H1 (cell line): Measurements from ENCODE around the gene PREX1. TPM values are rescaled to one million over a fixed set of nuclear protein-coding genes. Genes with fewer than 3 reads are reported as not detected.
A peak's percentile ranks its signal among the peaks of the same experiment; 100 is the strongest.

Experiments
- CTCF ChIA-PET: fragments of 300-600 bp; sonication (Branson Sonifier 250); formaldehyde crosslinking; loops from one replicate; lab custom pipeline; 2021; ENCODE audit not compliant: partially characterized antibody; lab: Charles Lee
- POLR2A ChIA-PET: fragments of 300-600 bp; sonication (Branson Sonifier 250); formaldehyde crosslinking; loops from one replicate; lab custom pipeline; 2021; ENCODE audit warnings: inconsistent platforms; ENCODE audit not compliant: partially characterized antibody; lab: Charles Lee
- DNase-seq, 2 experiments: peaks; one replicate each; pipeline versions ENCODE4 v3.0.0 to v3.0.0-alpha.2; 2010 to 2022; ENCODE audit warnings: low spot score in 2 of 2, low read depth in 1 of 2, mixed read lengths in 1 of 2
- FAIRE-seq: peaks from 2 replicates; lab custom pipeline; 2011; peaks lifted over from hg19 to GRCh38; lab: Jason Lieb, UNC
- H2AFZ ChIP-seq: 2 replicates; pipeline ENCODE4 v1.8.1; 2012; ENCODE audit warnings: low read length, inconsistent platforms
- H2AK5ac ChIP-seq: 2 replicates; pipeline ENCODE4 v1.6.1; 2013; ENCODE audit warnings: low read depth, low read length
- H2BK120ac ChIP-seq: replicated peaks from 2 replicates; pipeline ENCODE3; 2013; ENCODE audit warnings: low read depth, low read length, inconsistent platforms
- H2BK12ac ChIP-seq: 2 replicates; pipeline ENCODE4 v1.6.1; 2013; ENCODE audit warnings: low read depth, low read length
- H2BK15ac ChIP-seq: 2 replicates; pipeline ENCODE4 v1.6.1; 2013; ENCODE audit warnings: low read length
- H2BK20ac ChIP-seq: 2 replicates; pipeline ENCODE4 v1.6.1; 2013; ENCODE audit warnings: low read length
- H2BK5ac ChIP-seq: 2 replicates; pipeline ENCODE4 v1.6.1; 2013; ENCODE audit warnings: low read depth, low read length
- H3K14ac ChIP-seq: 2 replicates; pipeline ENCODE4 v1.6.1; 2013; ENCODE audit warnings: inconsistent platforms; ENCODE audit not compliant: insufficient read length
- H3K18ac ChIP-seq: 2 replicates; pipeline ENCODE4 v1.6.1; 2013; ENCODE audit warnings: low read length; ENCODE audit errors: extremely low read depth
- H3K23ac ChIP-seq: 2 replicates; pipeline ENCODE4 v1.6.1; 2013; ENCODE audit warnings: inconsistent platforms; ENCODE audit not compliant: insufficient read length
- H3K23me2 ChIP-seq: 2 replicates; pipeline ENCODE4 v1.6.1; 2013; ENCODE audit warnings: low read depth, low read length
- H3K27ac ChIP-seq: 2 replicates; pipeline ENCODE4 v1.6.1; 2011; ENCODE audit warnings: low read depth, low read length, inconsistent platforms
- H3K27me3 ChIP-seq, 4 experiments: replicated peaks in 1 of 4; 1 replicate in 1 of 4; 2 replicates in 3 of 4; pipeline versions ENCODE4 v1.6.1 to v1.8.1; 2011 to 2013; ENCODE audit warnings: low read length in 3 of 4, mild to moderate bottlenecking in 3 of 4, inconsistent platforms in 2 of 4, mixed read lengths in 2 of 4, moderate library complexity in 1 of 4; ENCODE audit not compliant: control insufficient read depth in 3 of 4, insufficient read depth in 3 of 4; ENCODE audit errors: extremely low read depth in 1 of 4
- H3K36me3 ChIP-seq, 4 experiments: 2 replicates each; pipeline versions ENCODE4 v1.6.1 to v1.8.1; 2011 to 2013; ENCODE audit warnings: mild to moderate bottlenecking in 4 of 4, low read length in 3 of 4, moderate library complexity in 2 of 4, control low read depth in 1 of 4, inconsistent platforms in 1 of 4; ENCODE audit not compliant: insufficient read depth in 4 of 4, control insufficient read depth in 2 of 4
- H3K4ac ChIP-seq: replicated peaks from 2 replicates; pipeline ENCODE3; 2013; ENCODE audit warnings: low read length, low read depth, mixed read lengths, inconsistent platforms; ENCODE audit not compliant: insufficient read length
- H3K4me1 ChIP-seq, 4 experiments: replicated peaks in 1 of 4; 1 replicate in 1 of 4; 2 replicates in 3 of 4; pipeline versions ENCODE4 v1.6.1 to v1.8.1; 2011 to 2013; ENCODE audit warnings: low read length in 3 of 4, inconsistent platforms in 2 of 4, mixed read lengths in 1 of 4; ENCODE audit not compliant: insufficient read depth in 4 of 4, control insufficient read depth in 3 of 4
- H3K4me2 ChIP-seq, 2 experiments: 2 replicates each; pipeline versions ENCODE4 v1.6.1 to v1.8.1; 2011 to 2013; ENCODE audit warnings: low read depth in 2 of 2, low read length in 2 of 2, control low read depth in 1 of 2, inconsistent platforms in 1 of 2, mild to moderate bottlenecking in 1 of 2; ENCODE audit not compliant: insufficient read depth in 1 of 2
- H3K4me3 ChIP-seq, 4 experiments: fragments of 200-600, 300-600 bp in 1 of 4; sonication (generic), shearing (Covaris generic), sonication (Bioruptor Twin) in 1 of 4; 2 replicates each; pipeline versions ENCODE4 v1.5.1 to v1.8.1; 2011 to 2016; ENCODE audit warnings: low read length in 4 of 4, low read depth in 3 of 4, control low read depth in 2 of 4, inconsistent platforms in 2 of 4, mild to moderate bottlenecking in 2 of 4, mixed read lengths in 1 of 4, moderate library complexity in 1 of 4; ENCODE audit not compliant: insufficient read depth in 2 of 4; ENCODE audit errors: extremely low read depth in 1 of 4
- H3K56ac ChIP-seq: replicated peaks from 2 replicates; pipeline ENCODE3; 2013; ENCODE audit warnings: low read depth, mild to moderate bottlenecking, mixed read lengths, low read length, inconsistent platforms; ENCODE audit not compliant: insufficient read length
- H3K79me1 ChIP-seq: 2 replicates; pipeline ENCODE4 v1.6.1; 2013; ENCODE audit warnings: low read depth, low read length, control low read depth
- H3K79me2 ChIP-seq, 2 experiments: 2 replicates each; pipeline versions ENCODE4 v1.6.1 to v1.8.1; 2012 to 2013; ENCODE audit warnings: low read length in 2 of 2, mild to moderate bottlenecking in 2 of 2, inconsistent platforms in 1 of 2; ENCODE audit not compliant: insufficient read depth in 2 of 2, control insufficient read depth in 1 of 2
- H3K9ac ChIP-seq, 4 experiments: replicated peaks in 1 of 4; 1 replicate in 1 of 4; 2 replicates in 3 of 4; pipeline versions ENCODE4 v1.6.1 to v1.8.1; 2011 to 2013; ENCODE audit warnings: low read depth in 3 of 4, low read length in 3 of 4, control low read depth in 2 of 4, mild to moderate bottlenecking in 2 of 4, moderate library complexity in 2 of 4, inconsistent platforms in 1 of 4; ENCODE audit errors: extremely low read depth in 1 of 4
- H3K9me3 ChIP-seq, 2 experiments: 2 replicates each; pipeline versions ENCODE4 v1.6.1 to v1.8.1; 2012 to 2013; ENCODE audit warnings: mild to moderate bottlenecking in 2 of 2, moderate library complexity in 2 of 2, control low read depth in 1 of 2, inconsistent platforms in 1 of 2, low read depth in 1 of 2, low read length in 1 of 2, mixed read lengths in 1 of 2; ENCODE audit not compliant: insufficient read depth in 2 of 2
- H4K20me1 ChIP-seq, 2 experiments: replicated peaks in 1 of 2; 2 replicates each; pipeline versions ENCODE3 to v1.8.1; 2011 to 2013; ENCODE audit warnings: inconsistent platforms in 2 of 2, low read length in 2 of 2, mild to moderate bottlenecking in 1 of 2; ENCODE audit not compliant: insufficient read depth in 2 of 2, control insufficient read depth in 1 of 2
- H4K5ac ChIP-seq: 2 replicates; pipeline ENCODE4 v1.6.1; 2013; ENCODE audit warnings: low read length, low read depth, mixed read lengths, inconsistent platforms; ENCODE audit not compliant: insufficient read length
- H4K8ac ChIP-seq: 2 replicates; pipeline ENCODE4 v1.8.0; 2013; ENCODE audit warnings: mild to moderate bottlenecking, moderate library complexity, low read length, inconsistent platforms; ENCODE audit not compliant: insufficient read depth; ENCODE audit errors: extremely low read depth
- H4K91ac ChIP-seq: replicated peaks from 2 replicates; pipeline ENCODE3; 2013; ENCODE audit warnings: low read length, mixed read lengths, inconsistent platforms; ENCODE audit not compliant: insufficient read length
- BACH1 ChIP-seq: IDR thresholded peaks from 2 replicates; pipeline ENCODE4 v1.6.1; 2012; ENCODE audit warnings: low read length, improper control_type of control experiment
- BCL11A ChIP-seq, 2 experiments: IDR thresholded peaks; one replicate each; pipeline ENCODE4 v1.6.1; 2011; ENCODE audit warnings: low read depth in 2 of 2, low read length in 2 of 2, mild to moderate bottlenecking in 2 of 2
- E2F6 ChIP-seq: IDR thresholded peaks from 2 replicates; pipeline ENCODE4 v1.6.1; 2012; ENCODE audit warnings: inconsistent platforms
- EGR1 ChIP-seq: IDR thresholded peaks from 2 replicates; pipeline ENCODE4 v1.6.1; 2011; ENCODE audit warnings: low read depth, low read length, borderline replicate concordance
- GTF2F1 ChIP-seq: IDR thresholded peaks from 2 replicates; pipeline ENCODE4 v1.6.1; 2012; ENCODE audit warnings: low read depth, low read length, improper control_type of control experiment, borderline replicate concordance
- JUN ChIP-seq: IDR thresholded peaks from 2 replicates; pipeline ENCODE4 v1.6.1; 2011; ENCODE audit warnings: low read depth, mild to moderate bottlenecking, improper control_type of control experiment, low read length
- KDM1A ChIP-seq: fragments of 200-600, 300-600 bp; sonication (generic); IDR thresholded peaks from 2 replicates; pipeline ENCODE4 v1.7.1; 2016; ENCODE audit warnings: mild to moderate bottlenecking, low read length, borderline replicate concordance
- MAFK ChIP-seq: IDR thresholded peaks from 2 replicates; pipeline ENCODE4 v1.6.1; 2012; ENCODE audit warnings: low read depth, mild to moderate bottlenecking, improper control_type of control experiment, low read length
- MAX ChIP-seq: IDR thresholded peaks from 2 replicates; pipeline ENCODE4 v1.6.1; 2012; ENCODE audit warnings: inconsistent platforms
- POU5F1 ChIP-seq: IDR thresholded peaks from 2 replicates; pipeline ENCODE4 v1.6.1; 2011; ENCODE audit warnings: low read depth, mild to moderate bottlenecking, low read length, moderate library complexity
- RBBP5 ChIP-seq: IDR thresholded peaks from 2 replicates; pipeline ENCODE4 v1.7.1; 2012; ENCODE audit warnings: low read depth, mild to moderate bottlenecking, inconsistent platforms, low read length, moderate library complexity, borderline replicate concordance
- RNF2 ChIP-seq: fragments of 200-900, 300-1000 bp; sonication (generic); IDR thresholded peaks from 2 replicates; pipeline ENCODE4 v1.7.1; 2016; ENCODE audit warnings: borderline replicate concordance, low read depth, mild to moderate bottlenecking, antibody characterized with exemption, low read length; ENCODE audit not compliant: poor library complexity, severe bottlenecking; ENCODE audit errors: missing control alignments
- SAP30 ChIP-seq: fragments of 300-600 bp; sonication (generic); IDR thresholded peaks from 2 replicates; pipeline ENCODE4 v1.7.1; 2012; ENCODE audit warnings: low read length, moderate library complexity, mild to moderate bottlenecking, inconsistent platforms; ENCODE audit not compliant: insufficient read depth, insufficient replicate concordance
- WGBS, 2 experiments: shearing (Covaris generic) in 1 of 2; methylation state at CpG; one replicate each; pipeline versions ENCODE4 v1.1.6 to v1.1.7; 2013 to 2015; ENCODE audit warnings: low lambda C conversion rate in 2 of 2, mixed read lengths in 2 of 2, inconsistent platforms in 1 of 2, low coverage in 1 of 2, missing lambda C conversion rate in 1 of 2; ENCODE audit not compliant: insufficient replicate concordance in 2 of 2, insufficient coverage in 1 of 2, insufficient read length in 1 of 2; ENCODE audit errors: extremely low coverage in 1 of 2, missing lambda C conversion rate in 1 of 2; 5-methylcytosine and 5-hydroxymethylcytosine counted together
- polyA plus RNA-seq, 7 experiments: library from polyadenylated mRNA; depleted of rRNA in 3 of 7; stranded (reverse) in 5 of 7; unstranded in 2 of 7; fragments of >200 nt in 5 of 7; fragments of 200-250 nt in 2 of 7; gene quantifications; 1 replicate in 5 of 7; 2 replicates in 1 of 7; 4 replicates in 1 of 7; pipeline versions ENCODE4 v1.2.1 to v1.2.3, GENCODE V29; 2011 to 2013; ENCODE audit warnings: missing spikeins in 2 of 7, mixed read lengths in 2 of 7
- total RNA-seq: library from RNA; stranded (reverse); fragmentation: NEBNext Ultra II Directional; extraction: Animal tissue kit (Norgen Biotek cat#: 25700); gene quantifications from 2 replicates; pipeline ENCODE4 v1.2.1, GENCODE V29; 2021

PREX1 gene
- total and polyA plus RNA-seq, 2 of the 8 experiments (the other 6 are each of a cell fraction or from before 2014, with no cell fraction given), result 10.7 to 12.8 TPM

- no peak overlapping the region for H3K4me2 ChIP-seq
- no peaks in the 10 kb centered on the region for H3K79me1 ChIP-seq
- H3K14ac ChIP-seq, result no peak overlapping the region
- no peak overlapping the region for H2BK20ac ChIP-seq
- H3K9me3 ChIP-seq, result no peaks in the 10 kb centered on the region
- no peak overlapping the region for H2BK5ac ChIP-seq
- H3K4ac ChIP-seq, result no peak overlapping the region
- ChIA-PET POLR2A (no interaction called here), CTCF (interaction anchor here (0.9 kb wide), 1 partner anchor 309 kb away, joined by 3 read pairs; no protein-coding TSS in a partner anchor)
- no peak overlapping the region for H2BK15ac ChIP-seq
- peaks cover 4% of the 10 kb centered on the region for H3K23me2 ChIP-seq
- H3K4me1 ChIP-seq, result no peaks in the 10 kb centered on the region; a peak in 1 of 7 replicates
- WGBS, 2 experiments, result 91 to 100% methylated on average over 1 of the region's 2 CpGs
- peak overlapping the region; percentile 50 for H3K56ac ChIP-seq
- no peak overlapping the region for H3K9ac ChIP-seq
- H4K91ac ChIP-seq, result no peak overlapping the region
- no peak overlapping the region for H2BK12ac ChIP-seq
- no peak for FAIRE-seq
- H4K5ac ChIP-seq, result no peak overlapping the region
- no peak overlapping the region for H3K4me3 ChIP-seq
- no peaks in the 10 kb centered on the region for H3K27me3 ChIP-seq
- no peak overlapping the region for H3K27ac ChIP-seq
- H4K8ac ChIP-seq, result no peak overlapping the region
- H3K18ac ChIP-seq, result no peak overlapping the region
- no peaks in the 10 kb centered on the region for H3K79me2 ChIP-seq
- H2AK5ac ChIP-seq, result no peak overlapping the region
- no peak overlapping the region for H3K23ac ChIP-seq
- H3K36me3 ChIP-seq, result no peaks in the 10 kb centered on the region; a peak in 1 of 8 replicates
- H2AFZ ChIP-seq, result no peak overlapping the region
- peaks cover 3 to 6% of the 10 kb centered on the region in 2 experiments for H4K20me1 ChIP-seq
- H2BK120ac ChIP-seq, result no peak overlapping the region
- DNase-seq, result no peak
- no peak for TF ChIP-seq SAP30
- TF ChIP-seq BCL11A (IDR thresholded peaks at IDR 0.05; ENCODE audit: low read depth in 2 of 2, low read length in 2 of 2), result no peak
- TF ChIP-seq KDM1A, result no peak
- no peak for TF ChIP-seq JUN
- TF ChIP-seq MAX, result no peak
- no peak for TF ChIP-seq MAFK
- TF ChIP-seq RBBP5, result no peak
- no peak for TF ChIP-seq BACH1
- no peak for TF ChIP-seq E2F6
- no peak for TF ChIP-seq RNF2
- no peak for TF ChIP-seq EGR1
- no peak for TF ChIP-seq POU5F1
- TF ChIP-seq GTF2F1, result no peak
These were observed 186.9 kb downstream of the PREX1 start for GRCh38 chr20:48640871-48641270.
